Stimulated activated CD4-positive, alpha-beta T cell treated with anti-CD3 and anti-CD28 coated beads, Interleukin-1b, Interleukin-23, amount 100 ng/mL, for 48 hours (primary cell): ENCODE results near the gene PPP2R2C.

Experiments used
- DNase-seq: peaks from one replicate; pipeline ENCODE4 v3.0.0-alpha.2; 2020

The PPP2R2C gene

DNA sequence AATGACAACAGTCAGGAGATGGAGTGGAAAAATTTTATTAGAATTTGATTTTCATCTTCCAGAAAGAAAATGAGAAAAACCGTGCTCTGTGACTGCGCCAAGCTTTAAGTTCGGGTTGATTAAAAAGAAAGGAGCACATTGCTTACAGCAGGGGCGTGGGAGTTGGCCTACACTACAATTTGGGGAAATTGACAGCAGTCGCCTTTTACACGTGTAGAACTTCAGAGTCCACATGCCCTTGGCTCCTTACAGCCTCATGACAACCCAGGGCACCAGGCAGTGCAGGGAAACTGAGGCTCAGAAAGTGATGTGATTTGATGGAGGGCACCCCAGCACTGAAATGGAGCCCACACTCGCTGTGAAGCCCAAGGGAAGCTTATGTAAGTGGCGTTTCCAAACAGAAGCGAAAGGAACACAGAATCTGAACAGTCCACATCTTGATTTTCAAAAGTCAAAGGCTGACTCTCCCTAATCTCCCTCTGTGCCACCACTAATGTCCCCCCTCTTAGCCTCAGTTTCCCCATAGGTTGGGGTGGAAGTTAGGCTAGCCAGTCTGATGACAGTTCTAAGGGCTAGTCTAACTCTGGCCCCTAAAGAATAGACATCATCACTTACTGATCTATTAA is 5.5 kb downstream of the PPP2R2C start:
- no peak for DNase-seq

DNA sequence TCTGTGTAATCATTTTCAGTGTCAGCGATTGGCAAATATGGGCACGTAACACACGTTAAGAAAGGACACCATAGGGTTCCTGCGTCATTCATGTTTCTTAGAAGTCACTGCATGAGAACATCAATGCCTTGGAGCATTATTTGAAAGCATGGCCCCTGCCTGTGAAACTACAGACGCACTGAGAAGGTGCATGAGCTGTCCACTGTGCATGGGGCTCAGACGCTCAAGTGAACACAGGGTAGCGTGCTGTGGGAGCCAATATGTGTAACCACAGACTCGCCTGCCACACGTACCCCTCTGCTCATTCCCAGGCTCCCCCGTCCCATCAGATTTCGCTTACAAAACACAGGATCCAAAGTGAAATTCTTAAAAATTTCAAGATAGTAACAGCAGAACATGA is 6.5 kb downstream of the PPP2R2C start:
- no peak for DNase-seq

DNA sequence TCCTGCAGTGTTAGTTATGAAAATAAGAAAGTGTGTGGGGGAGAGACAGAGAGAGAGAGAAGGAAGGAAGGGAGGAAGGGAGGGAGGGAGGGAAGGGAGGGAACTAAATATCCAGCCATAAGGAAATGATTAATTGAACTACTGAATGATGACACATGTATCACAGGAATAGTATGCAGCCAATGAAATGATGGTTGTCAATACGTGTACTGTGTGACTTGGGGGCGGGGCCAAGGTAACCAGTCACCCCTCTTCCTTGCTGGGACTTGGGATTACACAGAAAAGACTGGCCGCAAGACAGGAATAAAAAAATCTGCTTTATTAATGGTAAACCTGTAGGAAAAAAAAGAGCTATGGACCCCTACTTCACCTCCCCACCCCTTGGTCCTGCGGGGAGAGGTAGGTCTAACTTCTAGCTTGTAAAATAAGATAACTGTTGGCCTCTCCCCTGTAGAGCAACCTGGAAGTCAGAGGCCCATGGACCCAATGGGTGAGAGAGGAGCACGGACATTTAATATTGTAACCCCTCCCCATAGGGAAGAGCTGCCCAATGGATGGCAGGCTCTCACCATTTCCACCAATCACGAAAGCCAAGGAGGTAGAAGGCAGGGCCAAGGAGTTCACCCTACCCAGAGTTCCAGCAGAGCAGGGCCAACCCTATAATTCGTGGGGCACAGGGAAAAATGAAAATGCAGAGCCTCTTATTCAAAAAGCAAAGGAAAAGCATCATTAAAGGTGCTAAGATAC is 7.4 kb downstream of the PPP2R2C start:
- no peak for DNase-seq

DNA sequence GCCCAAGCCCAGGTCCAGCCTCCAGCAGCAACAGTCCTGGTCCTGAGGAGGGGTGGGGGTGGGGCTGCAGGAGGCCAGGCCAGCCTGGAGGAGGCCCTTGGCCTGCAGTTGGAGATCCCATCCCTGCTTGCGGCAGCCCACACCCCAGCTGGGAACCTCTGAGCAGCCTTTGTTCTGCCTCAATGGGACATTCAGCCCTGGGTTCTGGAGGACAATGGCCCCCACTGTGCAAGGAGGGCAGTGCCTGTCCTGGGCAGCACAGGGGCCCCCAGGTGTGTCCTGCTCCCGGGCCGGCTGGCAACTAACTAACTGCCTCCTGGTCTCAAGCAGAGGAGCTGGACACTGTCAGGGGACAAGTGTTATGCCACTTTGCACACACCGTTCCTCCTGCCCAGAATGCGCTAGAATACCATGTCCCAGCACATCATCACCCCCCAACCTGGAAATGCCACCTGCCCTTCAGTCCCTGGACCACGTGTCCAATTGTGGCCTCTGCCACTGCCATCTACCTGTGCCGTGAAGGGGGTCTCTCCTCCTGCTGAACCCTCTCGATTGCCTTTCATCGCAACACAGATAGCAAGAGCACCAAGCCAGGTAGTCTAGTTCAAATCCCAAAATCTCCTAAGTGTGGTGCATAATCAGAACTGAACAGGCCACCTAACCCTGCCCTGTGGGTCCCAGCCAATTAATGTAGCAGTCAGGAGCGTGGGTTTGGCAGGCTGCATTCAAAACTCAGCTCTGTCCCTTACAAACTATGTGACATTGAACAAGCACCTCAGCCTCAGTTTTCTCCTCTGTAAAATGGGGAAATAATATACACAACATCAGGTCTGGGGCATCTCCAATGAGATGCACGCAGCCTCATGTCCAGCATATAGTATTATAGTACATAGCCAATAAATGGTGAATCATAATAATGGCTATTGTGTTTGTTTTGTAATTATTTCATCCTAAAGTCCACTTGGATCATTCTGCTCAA is 8.8 kb downstream of the PPP2R2C start:
- no peak for DNase-seq

DNA sequence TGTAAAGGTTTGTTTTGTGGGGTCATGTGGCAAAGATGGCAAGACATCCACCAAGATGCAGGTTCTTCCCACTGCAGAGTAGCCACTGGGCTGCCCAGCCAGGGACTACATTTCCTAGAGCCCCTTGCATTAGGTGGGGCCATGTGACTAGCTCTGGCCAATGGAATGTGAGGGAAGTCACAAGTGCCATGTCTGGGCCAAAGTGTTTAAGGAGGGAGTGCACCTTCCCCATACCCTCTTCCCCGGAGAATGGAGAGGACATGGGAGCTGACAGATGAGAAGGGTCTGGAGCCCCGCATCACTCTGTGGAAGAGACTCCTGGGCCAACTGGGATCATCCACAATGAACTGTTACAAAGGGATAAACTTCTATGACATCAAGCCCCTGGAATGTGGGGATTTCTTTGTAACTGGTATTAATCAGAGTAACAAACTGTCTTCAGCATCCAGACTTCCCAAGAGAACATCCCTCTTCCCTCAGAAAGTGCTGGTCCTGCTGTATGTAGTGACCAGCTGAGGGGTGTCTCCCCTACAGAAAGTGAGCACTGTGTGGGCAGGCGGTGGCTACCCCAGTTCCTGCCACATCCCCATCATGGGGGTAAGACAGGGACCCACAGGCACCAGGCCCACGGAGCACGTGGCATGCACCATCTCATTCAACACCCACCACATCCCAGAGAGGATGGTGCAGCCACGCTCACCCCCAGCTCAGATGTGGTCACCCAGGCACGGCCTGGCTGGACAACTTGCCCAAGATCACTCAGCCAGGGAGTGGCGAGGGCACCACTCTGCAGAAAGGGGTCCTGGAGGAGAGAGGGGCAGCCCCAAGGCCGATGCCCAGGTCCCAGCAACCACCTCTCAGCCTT is 10.9 kb downstream of the PPP2R2C start:
- DNase-seq, result no peak

DNA sequence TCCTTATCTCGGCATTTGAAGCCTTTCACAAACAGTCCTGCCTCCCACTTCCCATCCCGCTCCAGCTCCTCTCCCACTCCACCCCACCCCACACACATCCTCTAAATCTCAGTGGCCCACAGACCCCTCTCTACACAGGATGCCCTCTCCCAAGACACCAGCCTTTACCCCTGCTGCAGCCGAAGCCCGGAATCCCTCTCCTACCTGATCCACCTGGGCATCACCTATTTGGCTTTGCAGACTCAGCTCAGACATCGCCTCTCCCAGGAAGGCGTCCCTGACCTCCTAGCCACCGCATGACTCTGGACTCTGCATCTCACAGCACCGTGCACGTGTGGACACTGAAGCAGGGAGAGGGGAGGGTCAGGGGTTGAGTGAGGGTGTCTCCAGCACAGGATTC is 11.5 kb downstream of the PPP2R2C start:
- DNase-seq, result no peak

DNA sequence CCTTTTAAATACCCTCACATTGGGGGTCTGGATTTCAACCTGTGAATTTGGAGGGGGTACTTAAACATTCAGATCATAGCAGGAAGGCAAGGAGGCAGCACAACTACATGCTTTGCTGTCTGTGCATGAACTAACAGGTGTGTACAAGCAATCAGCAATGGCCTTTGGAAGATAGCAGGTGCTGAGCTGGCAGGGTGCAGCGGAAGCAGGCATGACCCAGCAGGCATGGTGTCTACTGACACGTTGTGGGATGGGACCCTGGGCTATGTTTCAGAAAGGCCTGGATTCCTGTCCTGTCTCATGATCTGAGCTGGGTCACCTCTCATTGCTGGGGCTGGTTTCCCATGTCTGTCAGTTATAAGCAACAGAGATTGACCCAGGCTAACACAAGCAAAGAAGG is 13.9 kb downstream of the PPP2R2C start:
- DNase-seq, result no peak

DNA sequence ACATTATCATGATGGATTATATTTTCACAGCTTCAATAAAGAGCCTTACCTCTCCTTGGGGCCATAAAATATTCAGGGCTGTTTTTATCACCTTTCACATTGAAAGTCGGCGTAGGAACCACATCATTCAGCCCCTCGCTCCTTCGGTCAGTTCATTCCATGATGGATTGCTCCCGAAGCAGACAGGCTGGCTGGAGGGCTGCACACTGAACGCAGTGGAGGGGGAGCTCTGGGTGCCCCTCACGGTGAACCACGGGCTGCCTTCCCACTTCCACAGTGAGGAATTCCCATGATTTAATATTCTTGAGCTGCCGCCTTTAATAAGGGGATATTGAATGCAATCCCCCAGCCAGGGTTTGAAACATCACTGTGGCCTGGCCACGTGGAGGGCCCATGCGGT is 16.0 kb downstream of the PPP2R2C start:
- DNase-seq, result no peak

DNA sequence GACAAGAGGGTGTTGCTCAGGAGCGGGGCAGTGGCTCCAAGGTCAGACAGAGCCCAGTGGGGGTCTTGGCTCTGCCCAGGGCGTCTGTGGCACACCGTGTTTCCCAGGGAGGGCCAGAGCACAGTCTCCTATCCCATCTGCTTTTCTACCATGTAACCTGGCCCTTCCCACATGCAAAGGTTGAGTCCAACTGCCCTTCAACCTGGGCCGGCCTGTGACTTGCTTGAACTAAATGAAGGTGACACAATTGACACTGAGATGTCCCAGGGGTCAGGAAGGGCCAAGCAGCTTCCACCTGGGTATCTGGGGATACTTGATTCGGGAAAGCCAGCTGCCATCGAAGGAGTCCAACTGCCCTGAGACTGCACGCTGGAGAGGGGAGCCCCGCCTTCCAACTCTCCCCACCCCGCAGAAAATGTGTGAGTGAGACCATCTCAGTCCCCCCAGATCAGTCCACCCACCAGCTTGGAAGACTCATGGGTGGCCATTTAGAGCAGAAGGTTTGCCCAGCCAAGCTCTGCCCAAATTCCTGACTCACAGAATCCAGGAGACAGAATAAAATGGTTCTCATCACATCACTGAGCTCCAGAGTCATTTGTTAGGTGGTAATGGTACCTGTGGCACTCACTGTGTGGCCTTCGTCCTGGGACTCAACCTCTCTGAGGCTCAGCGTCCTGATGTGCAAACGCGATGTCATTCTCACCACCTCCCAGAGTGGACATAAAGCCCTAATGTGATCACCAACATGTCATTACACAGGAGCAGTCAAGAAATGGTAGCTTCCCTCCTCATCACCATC is 18.1 kb downstream of the PPP2R2C start:
- no peak for DNase-seq

DNA sequence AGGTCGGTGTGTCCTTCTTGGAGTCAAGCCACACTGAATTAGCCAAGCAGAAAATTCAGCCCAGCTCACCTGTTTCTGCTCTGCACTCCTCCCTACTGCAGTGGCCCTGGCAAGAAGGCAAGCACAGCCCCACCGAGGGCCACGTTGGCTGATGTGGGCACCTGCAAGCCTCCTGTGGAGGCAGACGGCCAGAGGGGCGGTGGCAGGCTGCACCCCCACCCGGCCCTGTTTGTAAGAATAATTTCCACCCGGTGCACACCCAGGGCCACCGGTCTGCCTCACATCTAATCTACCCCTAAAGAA is 18.8 kb downstream of the PPP2R2C start:
- no peak for DNase-seq

DNA sequence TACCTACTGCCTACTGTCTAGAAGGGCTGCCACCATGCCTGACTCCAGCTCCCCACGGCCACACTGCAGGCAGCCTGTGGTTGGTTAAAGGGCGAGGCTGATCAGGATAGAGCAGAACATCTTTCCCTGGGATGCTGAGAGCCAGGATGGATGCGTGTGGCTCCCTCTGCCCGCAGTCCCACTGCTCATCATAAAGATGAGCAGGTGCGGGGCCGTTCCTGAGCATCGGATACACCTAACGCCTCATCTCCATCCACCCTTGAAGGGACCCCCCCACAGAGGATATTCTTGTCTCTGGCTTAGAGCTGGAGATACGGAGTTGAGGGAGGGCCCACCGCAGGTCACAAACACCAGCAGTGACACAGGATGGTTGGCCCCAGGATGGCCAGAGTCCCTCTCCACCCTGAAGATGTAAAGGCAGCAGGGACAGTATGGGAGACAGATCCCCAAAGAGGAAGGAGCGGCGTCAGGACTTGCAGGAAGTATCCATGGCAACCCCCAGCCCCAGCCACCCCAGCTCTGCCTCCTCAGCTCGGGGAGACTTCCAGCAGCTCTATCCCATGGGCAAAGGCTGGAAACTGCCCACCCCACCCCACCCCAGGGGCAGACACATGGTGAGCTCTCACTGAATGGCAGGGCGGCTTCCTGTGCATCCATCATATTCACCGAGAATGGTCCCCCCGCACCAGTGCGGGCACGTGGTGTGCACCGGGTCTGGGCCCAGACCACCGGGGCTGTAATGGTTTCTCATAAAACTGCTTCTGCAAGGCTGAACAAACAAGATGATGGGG is 19.3 kb downstream of the PPP2R2C start:
- DNase-seq, result no peak

DNA sequence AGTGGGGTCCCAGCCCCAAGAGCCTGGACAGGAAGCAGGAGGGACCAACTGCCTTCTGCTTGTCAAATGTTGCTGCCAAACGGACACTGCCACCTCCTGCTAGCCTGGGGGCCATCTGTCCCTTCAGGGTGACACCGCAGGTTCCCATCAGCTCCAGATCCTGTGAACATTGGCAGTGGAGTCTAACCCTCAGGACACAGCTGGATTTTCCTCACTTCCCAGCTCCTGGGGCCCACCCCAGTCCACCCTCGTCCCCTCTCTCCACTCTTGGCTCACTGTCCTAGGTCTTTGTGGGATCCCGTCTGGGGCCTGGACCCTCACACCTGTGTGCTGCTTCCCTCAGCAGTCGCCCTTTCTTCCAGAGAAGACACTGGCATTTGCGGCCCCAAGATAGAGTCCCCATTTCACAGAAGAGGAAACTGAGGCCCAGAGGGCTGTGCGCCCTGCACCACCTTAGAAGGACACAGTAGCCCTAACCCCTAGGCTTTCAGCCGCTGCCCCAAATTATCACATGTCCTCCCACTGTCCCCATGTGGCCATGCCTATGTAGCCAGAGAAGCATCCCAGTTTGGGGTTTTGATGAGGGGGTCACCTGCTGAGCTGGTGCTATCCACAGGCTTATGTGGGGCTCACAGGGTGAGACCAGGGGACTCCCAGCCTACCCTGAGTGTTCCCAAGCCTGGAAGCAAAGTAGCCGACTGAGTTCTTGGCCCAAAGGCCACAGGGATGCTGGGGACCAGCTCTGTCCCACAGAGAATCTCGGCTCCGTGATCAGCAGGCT is 20.1 kb downstream of the PPP2R2C start:
- no peak for DNase-seq

DNA sequence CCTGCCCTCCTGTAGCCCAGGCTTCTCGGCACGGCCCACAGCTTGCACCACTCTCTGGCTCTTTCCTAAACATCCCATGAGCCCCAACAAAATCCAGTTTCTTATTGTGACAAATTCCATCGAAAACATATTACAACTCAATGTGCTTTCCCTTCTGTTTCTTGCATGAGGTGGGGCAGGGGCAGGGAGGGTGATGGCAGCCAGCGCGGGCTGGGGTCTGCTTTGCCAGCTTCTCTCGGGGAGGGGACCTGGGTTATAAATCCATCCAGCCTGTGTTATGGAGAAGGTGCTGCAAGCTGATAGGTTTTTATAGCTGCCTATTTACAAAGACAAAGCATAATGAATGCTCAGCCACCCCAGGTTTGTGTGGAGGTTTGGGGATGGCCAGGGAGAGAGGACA is 21.1 kb downstream of the PPP2R2C start:
- DNase-seq, result no peak

DNA sequence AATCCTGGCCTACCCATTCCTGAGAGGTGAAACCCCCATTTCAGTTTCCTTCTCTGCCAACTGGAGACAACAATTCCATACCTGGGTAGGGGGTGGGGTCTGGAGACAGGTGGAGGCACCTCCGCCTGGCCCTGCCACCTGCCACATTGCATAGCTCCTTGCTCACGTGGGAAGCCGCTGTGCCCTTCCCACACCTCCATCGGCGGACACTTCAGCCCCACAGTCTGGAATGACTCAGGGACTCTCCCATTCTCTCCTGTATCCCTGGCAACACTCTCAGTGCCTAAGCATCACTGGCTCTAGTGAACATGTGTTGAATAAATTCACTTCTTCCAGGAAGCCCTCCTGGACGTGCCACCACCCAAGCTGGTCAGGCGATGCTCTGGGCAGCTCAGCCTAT is 21.7 kb downstream of the PPP2R2C start:
- no peak for DNase-seq

DNA sequence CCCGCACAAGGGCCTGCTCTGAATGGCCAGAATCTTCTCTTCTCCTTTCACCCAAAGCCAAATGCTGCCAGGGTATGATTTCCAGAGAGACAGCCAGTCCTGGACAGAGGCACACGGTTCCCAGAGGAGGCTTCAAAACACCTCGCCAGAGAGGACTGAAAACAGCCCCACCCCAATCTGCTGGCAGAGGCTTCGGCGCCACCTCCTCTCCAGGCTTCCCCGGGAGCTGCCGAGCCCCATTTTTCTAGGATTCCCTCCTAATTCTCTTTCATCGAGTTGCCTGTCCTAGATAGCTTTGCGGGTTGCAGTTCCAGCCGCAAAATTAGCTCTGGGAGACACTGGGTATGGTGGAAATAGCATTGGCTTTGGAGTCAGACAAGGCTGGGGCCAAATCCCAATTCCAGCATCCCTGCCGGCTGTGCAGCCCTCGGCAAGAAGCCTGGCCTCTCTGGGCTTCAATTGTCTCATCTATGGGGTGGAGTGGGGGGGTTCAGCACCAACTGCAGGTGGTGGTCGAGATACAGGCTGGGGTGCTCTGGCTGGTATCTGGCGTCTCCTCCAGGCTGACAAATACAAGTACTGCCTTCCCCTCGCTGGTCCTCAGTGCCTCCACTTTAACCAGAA is 22.6 kb downstream of the PPP2R2C start:
- DNase-seq, result no peak

DNA sequence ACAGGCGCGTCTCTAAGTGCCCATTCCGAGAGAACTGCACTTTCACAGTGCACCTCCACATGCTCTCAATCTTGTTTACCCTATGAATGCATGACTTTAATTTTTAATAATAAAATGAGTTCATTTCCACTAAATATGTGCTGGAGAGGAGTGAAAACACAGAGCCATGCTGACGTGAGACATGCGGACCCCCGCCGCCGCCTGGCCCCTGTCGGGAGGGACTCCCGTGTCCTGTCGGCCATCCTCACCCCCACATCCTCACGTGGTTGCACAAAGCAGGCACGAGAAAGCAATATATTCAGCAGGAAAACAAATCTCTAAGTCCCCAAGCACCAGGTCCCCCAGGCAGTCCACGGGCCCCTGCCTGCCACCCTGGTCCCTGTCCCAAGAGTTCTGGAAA is 23.1 kb downstream of the PPP2R2C start:
- no peak for DNase-seq

DNA sequence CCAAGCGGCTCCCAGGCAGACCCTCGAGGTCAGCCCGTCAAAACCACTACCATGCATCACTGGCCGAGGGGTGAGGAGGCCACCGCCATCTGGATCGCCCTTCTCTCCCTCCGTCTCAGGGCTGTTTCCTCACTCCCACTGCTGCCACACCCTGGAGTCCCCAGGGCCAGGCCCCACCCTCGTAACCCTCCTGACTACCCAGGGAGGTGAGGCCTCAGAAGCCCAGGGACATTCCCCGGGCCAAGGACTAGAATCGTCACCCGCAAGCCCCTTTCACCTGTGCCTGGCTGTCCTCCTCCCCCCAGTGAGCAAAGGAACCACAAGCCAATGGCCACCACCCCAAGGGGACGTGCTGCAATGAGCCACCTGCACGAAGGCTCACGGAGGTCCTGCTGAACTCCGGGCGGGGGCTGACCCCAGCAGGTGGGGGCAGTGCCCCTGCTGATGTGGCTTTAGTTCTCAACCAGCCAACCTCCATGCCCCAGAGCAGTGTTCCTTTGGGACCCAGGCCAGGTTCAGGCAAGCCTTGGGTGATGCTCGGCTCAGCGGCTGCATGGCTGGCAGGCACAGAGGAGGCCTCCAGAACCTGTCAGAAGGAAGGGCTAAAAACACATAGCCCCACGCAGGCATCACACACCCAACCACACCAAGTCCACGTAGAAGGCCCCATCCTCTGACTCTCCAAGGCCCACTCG is 23.8 kb downstream of the PPP2R2C start:
- no peak for DNase-seq

DNA sequence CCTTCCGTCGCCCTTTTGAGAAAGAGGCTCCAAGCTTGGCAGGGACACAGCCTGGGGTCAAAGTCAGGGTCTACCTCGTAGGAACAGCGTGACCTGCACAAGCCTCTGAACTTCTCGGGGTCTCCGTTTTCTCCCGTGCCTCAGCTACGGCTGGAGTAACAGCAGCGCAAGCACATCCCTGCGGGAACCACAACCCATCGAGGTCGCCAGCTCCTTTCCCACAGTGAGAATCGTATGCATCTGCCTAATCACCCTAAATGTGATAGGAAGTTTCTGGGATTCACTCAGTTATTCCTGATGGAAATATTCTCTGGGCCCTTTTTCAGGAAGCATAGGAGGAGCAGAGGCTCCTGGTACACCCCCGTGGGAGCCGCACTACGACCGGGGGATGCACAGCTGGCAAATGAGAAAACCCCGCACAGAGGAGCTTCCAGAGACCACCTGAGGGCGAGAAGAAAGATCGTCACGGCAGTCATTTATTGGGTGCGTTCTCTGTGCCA is 24.7 kb downstream of the PPP2R2C start:
- no peak for DNase-seq
